K562 (cell line): ENCODE data around the gene NECAB2.

Experiments
- CREB3 ChIP-seq: fragments of 450-650 bp; conservative IDR thresholded peaks from 2 replicates; pipeline ENCODE4 v1.6.1; 2016; ENCODE audit warnings: missing genetic modification characterization, low read depth, mild to moderate bottlenecking, missing compliant biosample characterization, moderate library complexity
- EZH2 ChIP-seq: IDR thresholded peaks from 2 replicates; pipeline ENCODE4 v1.6.1; 2012; ENCODE audit warnings: low read depth, mild to moderate bottlenecking, inconsistent platforms, low read length, borderline replicate concordance
- HMGXB4 ChIP-seq: sonication (generic); formaldehyde crosslinking; IDR thresholded peaks from 2 replicates; pipeline ENCODE4 v1.8.1; 2023; ENCODE audit warnings: mild to moderate bottlenecking, missing genetic modification reagents
- HOXB6 ChIP-seq: fragments of 250-450 bp; sonication (Bioruptor Pico); IDR thresholded peaks from 2 replicates; pipeline ENCODE4 v1.5.1; 2022; ENCODE audit warnings: mild to moderate bottlenecking, borderline replicate concordance
- POLR2AphosphoS5 ChIP-seq: IDR thresholded peaks from 2 replicates; pipeline ENCODE4 v1.6.1; 2011; ENCODE audit warnings: mild to moderate bottlenecking, low read depth, low read length, moderate library complexity; ENCODE audit not compliant: control insufficient read depth, insufficient read depth
- PTRF ChIP-seq: fragments of 450-650 bp; IDR thresholded peaks from 2 replicates; pipeline ENCODE4 v1.6.1; 2016; ENCODE audit warnings: mild to moderate bottlenecking, missing genetic modification characterization, missing compliant biosample characterization
- RAD21 ChIP-seq, 2 experiments: fragments of 250-450 bp in 1 of 2; fragments of 450-650 bp in 1 of 2; sonication (Bioruptor Pico) in 1 of 2; formaldehyde crosslinking in 1 of 2; IDR thresholded peaks in 1 of 2; conservative IDR thresholded peaks in 1 of 2; 2 replicates each; pipeline versions ENCODE4 v1.4.0 to v1.8.0; 2020 to 2022; ENCODE audit warnings: mild to moderate bottlenecking in 2 of 2, moderate library complexity in 1 of 2
- RBM22 ChIP-seq: fragments of 200-400 bp; formaldehyde crosslinking; IDR thresholded peaks from 2 replicates; pipeline ENCODE4 v1.6.1; 2018; ENCODE audit warnings: low read length, low read depth; ENCODE audit not compliant: poor library complexity, severe bottlenecking
- SMARCC2 ChIP-seq: fragments of 450-650 bp; IDR thresholded peaks from 2 replicates; pipeline ENCODE4 v1.6.1; 2017; ENCODE audit warnings: antibody characterized with exemption, moderate library complexity, mild to moderate bottlenecking, low read depth
- TCFL5 ChIP-seq: fragments of 250-450 bp; sonication (Bioruptor Pico); conservative IDR thresholded peaks from 2 replicates; pipeline ENCODE4 v1.6.1; 2021; ENCODE audit warnings: mild to moderate bottlenecking, moderate library complexity, matching md5 sums
- ZBTB7A ChIP-seq: IDR thresholded peaks from 2 replicates; pipeline ENCODE4 v1.6.1; 2011; ENCODE audit warnings: low read depth, mild to moderate bottlenecking, low read length, moderate library complexity, borderline replicate concordance; ENCODE audit not compliant: control insufficient read depth
- ZSCAN29 ChIP-seq: fragments of 450-650 bp; IDR thresholded peaks from 2 replicates; pipeline ENCODE4 v1.6.1; 2017

- TF ChIP-seq RAD21 (CRISPR knock-in tag; conservative IDR thresholded peaks at IDR 0.05 in 1 of 2, IDR thresholded peaks at IDR 0.05 in 1 of 2): no peak
- no peak for TF ChIP-seq ZBTB7A
- TF ChIP-seq CREB3 (tag): no peak
- TF ChIP-seq PTRF: no peak
- TF ChIP-seq EZH2: no peak
- no peak for TF ChIP-seq HMGXB4 (CRISPR knock-in tag)
- TF ChIP-seq TCFL5 (CRISPR knock-in tag): no peak
- TF ChIP-seq RBM22: no peak
- no peak for TF ChIP-seq HOXB6 (CRISPR knock-in tag)
- no peak for TF ChIP-seq POLR2AphosphoS5
- TF ChIP-seq SMARCC2: no peak
- no peak for TF ChIP-seq ZSCAN29
Measured at GRCh38 chr16:84007965-84008364, 39.9 kb downstream of the NECAB2 start.
